Tibial artery (tissue), 4 donors: ENCODE results near the gene ARHGAP44.

ENCODE experiments used
- DNase-seq, 2 donors: peaks; one replicate each; pipeline ENCODE4 v3.0.0-alpha.2; 2019
- H3K27ac ChIP-seq, 2 donors: fragments of 200-600 bp; sonication (generic) in 1 of 2; 1 replicate in 1 of 2; 2 replicates in 1 of 2; pipeline ENCODE4 v1.5.1; 2018 to 2019; ENCODE audit warnings: mild to moderate bottlenecking in 1 of 2
- H3K27me3 ChIP-seq, 2 donors: fragments of 200-600 bp; sonication (generic) in 1 of 2; one replicate each; pipeline versions ENCODE4 v1.5.1 to v1.6.0; 2016 to 2019
- H3K36me3 ChIP-seq, 3 donors: fragments of 200-600 bp; sonication (generic) in 2 of 3; one replicate each; pipeline ENCODE4 v1.5.1; 2016 to 2019; ENCODE audit warnings: mild to moderate bottlenecking in 2 of 3
- H3K4me1 ChIP-seq, 4 donors: fragments of 200-600 bp; sonication (generic) in 2 of 4; 1 replicate in 3 of 4; 2 replicates in 1 of 4; pipeline ENCODE4 v1.5.1; 2016 to 2019
- H3K4me3 ChIP-seq, 2 donors: fragments of 200-600 bp; sonication (generic) in 1 of 2; 1 replicate in 1 of 2; 2 replicates in 1 of 2; pipeline ENCODE4 v1.5.1; 2018 to 2019; ENCODE audit warnings: mild to moderate bottlenecking in 2 of 2
- H3K9me3 ChIP-seq, 3 donors: fragments of 200-600 bp; sonication (generic) in 1 of 3; one replicate each; pipeline ENCODE4 v1.5.1; 2016 to 2019
- intact Hi-C: fragments of 100-400 bp; cut with DNase I; formaldehyde crosslinking; loops from one replicate; pipeline ENCODE4 v1.15.0; 2023; ENCODE audit warnings: low total_unique reads
- TF ChIP-seq, protein P1 (sequence below), 2 experiments: fragments of 200-600 bp in 1 of 2; fragments of 450-650 bp in 1 of 2; IDR thresholded peaks; one replicate each; pipeline ENCODE4 v1.5.1; 2017 to 2019; ENCODE audit warnings: antibody characterized with exemption in 2 of 2, mild to moderate bottlenecking in 1 of 2, moderate library complexity in 1 of 2

The ARHGAP44 gene

DNA sequence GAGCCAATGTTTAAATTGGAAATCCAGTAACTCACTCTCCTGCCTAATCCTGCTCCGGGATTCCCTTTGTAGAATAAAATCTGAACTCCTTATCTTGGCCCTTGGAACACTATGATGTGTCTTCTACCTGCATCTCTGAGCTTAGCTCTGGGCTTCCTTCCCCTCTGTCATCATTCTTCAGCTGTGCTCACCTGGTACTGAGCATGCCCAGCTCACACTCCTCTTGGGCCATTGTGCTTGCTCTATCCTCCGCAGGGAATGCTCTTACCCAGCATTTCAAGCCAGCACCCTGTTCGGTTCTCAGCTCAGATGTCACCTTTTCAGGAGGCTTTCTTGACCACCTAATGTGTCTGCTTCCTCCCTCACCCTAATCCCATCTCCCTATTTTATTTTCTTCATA is 112.7 kb downstream of the ARHGAP44 start:
- no peak overlapping the region for H3K27ac ChIP-seq
- H3K27me3 ChIP-seq: no peaks in the 10 kb centered on the region
- no peaks in the 10 kb centered on the region for H3K9me3 ChIP-seq
- H3K4me1 ChIP-seq: no peaks in the 10 kb centered on the region
- TF ChIP-seq, protein P1, sequence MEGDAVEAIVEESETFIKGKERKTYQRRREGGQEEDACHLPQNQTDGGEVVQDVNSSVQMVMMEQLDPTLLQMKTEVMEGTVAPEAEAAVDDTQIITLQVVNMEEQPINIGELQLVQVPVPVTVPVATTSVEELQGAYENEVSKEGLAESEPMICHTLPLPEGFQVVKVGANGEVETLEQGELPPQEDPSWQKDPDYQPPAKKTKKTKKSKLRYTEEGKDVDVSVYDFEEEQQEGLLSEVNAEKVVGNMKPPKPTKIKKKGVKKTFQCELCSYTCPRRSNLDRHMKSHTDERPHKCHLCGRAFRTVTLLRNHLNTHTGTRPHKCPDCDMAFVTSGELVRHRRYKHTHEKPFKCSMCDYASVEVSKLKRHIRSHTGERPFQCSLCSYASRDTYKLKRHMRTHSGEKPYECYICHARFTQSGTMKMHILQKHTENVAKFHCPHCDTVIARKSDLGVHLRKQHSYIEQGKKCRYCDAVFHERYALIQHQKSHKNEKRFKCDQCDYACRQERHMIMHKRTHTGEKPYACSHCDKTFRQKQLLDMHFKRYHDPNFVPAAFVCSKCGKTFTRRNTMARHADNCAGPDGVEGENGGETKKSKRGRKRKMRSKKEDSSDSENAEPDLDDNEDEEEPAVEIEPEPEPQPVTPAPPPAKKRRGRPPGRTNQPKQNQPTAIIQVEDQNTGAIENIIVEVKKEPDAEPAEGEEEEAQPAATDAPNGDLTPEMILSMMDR (IDR thresholded peaks at IDR 0.05): no peak
- peaks cover 0 to 19% (median 0%) of the 10 kb centered on the region in 3 donors for H3K36me3 ChIP-seq
- DNase-seq: no peak
- H3K4me3 ChIP-seq: no peak overlapping the region
- intact Hi-C loops: no loop called here

DNA sequence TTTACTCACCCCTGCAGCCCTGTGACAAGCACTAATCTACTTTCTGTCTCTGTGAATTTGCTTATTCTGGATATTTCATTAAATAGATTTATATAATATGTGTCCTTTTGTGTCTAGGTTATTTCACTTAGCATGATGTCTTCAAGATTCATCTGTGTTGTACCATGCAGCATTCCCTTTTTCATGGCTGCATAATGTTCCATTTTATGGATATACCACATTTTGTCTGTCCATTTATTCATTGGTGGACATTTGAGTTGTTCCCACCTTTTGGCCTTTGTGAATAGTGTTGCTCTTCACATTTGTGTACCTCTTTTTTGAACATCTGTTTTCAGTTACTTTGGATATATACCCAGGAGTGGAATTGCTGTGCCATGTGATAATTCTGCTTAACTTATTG is 118.2 kb downstream of the ARHGAP44 start:
- H3K4me1 ChIP-seq: no peaks in the 10 kb centered on the region
- peaks cover 0 to 12% (median 0%) of the 10 kb centered on the region in 3 donors for H3K36me3 ChIP-seq
- no peak overlapping the region for H3K27ac ChIP-seq
- no peaks in the 10 kb centered on the region for H3K9me3 ChIP-seq
- no peak overlapping the region for H3K4me3 ChIP-seq
- TF ChIP-seq, protein P1 (IDR thresholded peaks at IDR 0.05): no peak
- intact Hi-C loops: no loop called here
- no peaks in the 10 kb centered on the region for H3K27me3 ChIP-seq
- no peak for DNase-seq

DNA sequence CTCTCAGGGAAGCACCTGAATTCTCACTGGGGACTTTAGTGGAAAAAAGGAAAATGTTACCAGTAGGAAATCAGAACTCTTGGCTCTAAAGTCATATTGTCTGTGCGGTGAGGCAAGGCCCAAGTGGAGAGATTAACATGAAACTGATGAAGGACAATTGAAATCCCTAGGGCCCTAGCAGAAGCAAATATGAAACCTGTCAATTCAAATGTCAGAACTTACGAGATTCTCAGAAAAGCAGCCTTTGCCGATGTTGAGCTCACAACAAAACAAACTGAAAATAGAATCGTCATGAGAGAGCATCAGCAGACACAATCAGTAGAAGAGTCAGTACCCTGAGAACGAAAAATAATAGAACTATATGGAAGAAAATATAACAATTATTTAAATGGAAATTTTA is 119.7 kb downstream of the ARHGAP44 start:
- Histone ChIP-seq H3K27ac (no peak overlapping the region), H3K36me3 (peaks cover 0 to 12% (median 0%) of the 10 kb centered on the region in 3 donors), H3K27me3 (no peaks in the 10 kb centered on the region), H3K4me3 (no peak overlapping the region), H3K9me3 (no peaks in the 10 kb centered on the region), H3K4me1 (no peaks in the 10 kb centered on the region)
- intact Hi-C loops: no loop called here
- no peak for DNase-seq
- TF ChIP-seq, protein P1 (IDR thresholded peaks at IDR 0.05): no peak

DNA sequence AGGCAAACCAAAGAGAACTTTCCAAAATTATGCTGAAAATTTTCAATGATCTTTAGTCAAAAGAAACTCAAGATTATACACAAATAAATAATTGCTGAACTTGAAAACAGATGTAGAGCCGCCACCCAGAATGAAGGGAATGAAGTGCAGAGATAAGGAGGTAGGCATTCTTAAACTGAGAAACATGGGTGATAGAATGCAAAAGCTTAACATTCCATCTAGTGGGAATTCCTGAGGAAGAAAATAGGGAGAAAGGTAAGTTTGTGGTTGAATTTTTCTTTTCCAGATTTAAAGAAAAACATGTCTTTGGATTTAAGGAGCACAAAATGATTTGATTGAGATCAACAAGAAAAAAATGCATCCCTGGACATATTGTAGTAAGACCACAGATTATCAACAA is 120.2 kb downstream of the ARHGAP44 start:
- no peak overlapping the region for H3K4me3 ChIP-seq
- intact Hi-C loops: no loop called here
- no peak for DNase-seq
- no peak overlapping the region for H3K27ac ChIP-seq
- H3K4me1 ChIP-seq: no peaks in the 10 kb centered on the region
- TF ChIP-seq, protein P1 (IDR thresholded peaks at IDR 0.05): no peak
- H3K9me3 ChIP-seq: no peaks in the 10 kb centered on the region
- H3K27me3 ChIP-seq: no peaks in the 10 kb centered on the region
- H3K36me3 ChIP-seq: peaks cover 0 to 12% (median 0%) of the 10 kb centered on the region in 3 donors

DNA sequence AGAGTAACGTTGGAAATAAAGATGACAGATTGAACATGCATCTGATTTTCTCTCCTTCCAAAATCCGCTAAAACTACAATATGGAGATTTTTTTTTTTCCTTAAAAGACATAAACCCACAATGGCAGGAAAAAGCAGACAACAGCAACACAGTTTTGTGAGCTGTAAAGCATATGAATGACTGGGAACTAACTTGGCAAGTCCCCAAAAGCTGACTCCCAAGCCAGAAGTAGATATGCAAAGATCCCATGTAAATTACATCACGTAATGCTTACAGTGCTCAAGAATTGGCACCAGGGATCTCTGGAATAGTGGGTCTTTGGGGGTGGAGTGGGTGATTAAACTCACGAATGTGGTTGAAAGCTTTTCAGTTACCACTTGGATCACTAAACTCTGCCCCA is 121.9 kb downstream of the ARHGAP44 start:
- no peak overlapping the region for H3K4me3 ChIP-seq
- H3K27me3 ChIP-seq: no peaks in the 10 kb centered on the region
- intact Hi-C loops: no loop called here
- TF ChIP-seq, protein P1 (IDR thresholded peaks at IDR 0.05): no peak
- no peaks in the 10 kb centered on the region for H3K4me1 ChIP-seq
- no peak for DNase-seq
- no peak overlapping the region for H3K27ac ChIP-seq
- no peaks in the 10 kb centered on the region for H3K9me3 ChIP-seq
- peaks cover 3 to 7% (median 7%) of the 10 kb centered on the region in 3 donors for H3K36me3 ChIP-seq

DNA sequence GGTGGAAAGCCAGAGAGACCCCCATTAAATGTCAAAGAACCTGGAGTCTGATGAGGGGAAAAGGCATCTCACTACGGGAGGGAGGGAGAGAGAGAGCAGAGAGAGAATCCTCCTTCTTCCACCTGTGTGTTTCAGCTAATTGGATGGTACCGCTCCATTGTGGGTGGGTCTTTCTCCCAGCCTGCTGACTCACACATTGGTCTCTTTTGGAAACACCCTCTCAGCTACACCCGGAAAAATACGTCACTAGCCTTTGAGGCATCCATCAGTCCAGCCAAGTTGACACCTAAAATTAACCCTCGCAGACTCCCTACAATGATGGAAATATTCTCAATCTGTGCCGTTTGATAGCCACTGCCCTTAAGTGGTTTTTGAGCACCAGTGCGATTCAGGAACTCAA is 128.1 kb downstream of the ARHGAP44 start:
- Histone ChIP-seq H3K4me1 (no peaks in the 10 kb centered on the region), H3K4me3 (no peak overlapping the region), H3K36me3 (peaks cover 6 to 24% (median 14%) of the 10 kb centered on the region in 3 donors), H3K27me3 (no peaks in the 10 kb centered on the region), H3K27ac (no peak overlapping the region), H3K9me3 (no peaks in the 10 kb centered on the region)
- intact Hi-C loops: no loop called here
- no peak for DNase-seq
- TF ChIP-seq, protein P1 (IDR thresholded peaks at IDR 0.05): no peak
